Right lobe of liver (tissue), 6 donors: Measurements from ENCODE around the gene ARID5B. TPM values are rescaled to one million over a fixed set of nuclear protein-coding genes. Genes with fewer than 3 reads are reported as not detected.

ENCODE experiments used
- ATAC-seq, 4 donors: fragments of 200-7000 bp; cut with Tn5 transposase; one replicate each; pipeline ENCODE4 v1.9.1; 2020; ENCODE audit warnings: mild to moderate bottlenecking in 4 of 4, moderate library complexity in 4 of 4
- DNase-seq, 3 donors: peaks; one replicate each; pipeline ENCODE4 v3.0.0-alpha.2; 2020
- H3K27ac ChIP-seq, 3 donors: fragments of 200-600 bp; one replicate each; pipeline ENCODE4 v1.8.0; 2022
- H3K27me3 ChIP-seq, 2 donors: fragments of 200-600 bp; one replicate each; pipeline ENCODE4 v1.8.0; 2022
- H3K36me3 ChIP-seq, 4 donors: fragments of 200-600 bp; sonication (generic) in 1 of 4; one replicate each; pipeline versions ENCODE4 v1.5.1 to v1.8.0; 2017 to 2022; ENCODE audit warnings: control low read depth in 1 of 4
- H3K4me1 ChIP-seq, 4 donors: fragments of 200-600 bp; sonication (generic) in 1 of 4; one replicate each; pipeline versions ENCODE4 v1.5.1 to v1.8.0; 2017 to 2022; ENCODE audit warnings: control low read depth in 1 of 4
- H3K4me3 ChIP-seq, 3 donors: fragments of 200-600 bp; one replicate each; pipeline ENCODE4 v1.8.0; 2022
- H3K9me3 ChIP-seq, 4 donors: fragments of 200-600 bp; sonication (generic) in 1 of 4; one replicate each; pipeline versions ENCODE4 v1.5.1 to v1.8.0; 2017 to 2022; ENCODE audit warnings: control low read depth in 1 of 4
- POLR2A ChIP-seq: fragments of 450-650 bp; IDR thresholded peaks from one replicate; pipeline ENCODE4 v1.6.1; 2017; ENCODE audit warnings: antibody characterized with exemption, mild to moderate bottlenecking
- WGBS: methylation state at CpG from one replicate; pipeline ENCODE4 v1.1.6; 2018; ENCODE audit warnings: low coverage, low lambda C conversion rate; ENCODE audit not compliant: insufficient coverage; ENCODE audit errors: missing lambda C conversion rate; 5-methylcytosine and 5-hydroxymethylcytosine counted together
- intact Hi-C, 2 donors: fragments of 100-400 bp; cut with DNase I; formaldehyde crosslinking; loops; one replicate each; pipeline versions ENCODE4 v1.11.2 to v1.14.1; 2022
- total RNA-seq, 6 experiments: library from RNA; depleted of rRNA in 2 of 6; stranded (reverse); fragments of >200 nt in 2 of 6; fragmentation: NEBNext Ultra II Directional in 3 of 6; extraction: Animal tissue kit (Norgen Biotek cat#: 25700) in 3 of 6; gene quantifications; one replicate each; pipeline versions ENCODE4 v1.1.0 to v1.2.4, GENCODE V29; 2016 to 2023
- TF ChIP-seq, protein P1 (sequence below), 4 donors: fragments of 200-600 bp in 3 of 4; fragments of 450-650 bp in 1 of 4; IDR thresholded peaks; one replicate each; pipeline versions ENCODE4 v1.5.1 to v1.8.0; 2016 to 2022; ENCODE audit warnings: antibody characterized with exemption in 4 of 4, mild to moderate bottlenecking in 2 of 4
- donor health status: DM: no; HTN: yes; CAD: no.
- donor health status: DM: no; HTN: no; CAD: no.
- donor health status: DM: no; HTN: no; CAD: no.
- donor health status: DM: no; HTN: yes; CAD: no.
- donor health status: DM: no; HTN: yes; CAD: no.

ARID5B gene
- total RNA-seq, 6 experiments from 2014 or later, result 2.7 to 10.5 (median 5.3) TPM

DNA sequence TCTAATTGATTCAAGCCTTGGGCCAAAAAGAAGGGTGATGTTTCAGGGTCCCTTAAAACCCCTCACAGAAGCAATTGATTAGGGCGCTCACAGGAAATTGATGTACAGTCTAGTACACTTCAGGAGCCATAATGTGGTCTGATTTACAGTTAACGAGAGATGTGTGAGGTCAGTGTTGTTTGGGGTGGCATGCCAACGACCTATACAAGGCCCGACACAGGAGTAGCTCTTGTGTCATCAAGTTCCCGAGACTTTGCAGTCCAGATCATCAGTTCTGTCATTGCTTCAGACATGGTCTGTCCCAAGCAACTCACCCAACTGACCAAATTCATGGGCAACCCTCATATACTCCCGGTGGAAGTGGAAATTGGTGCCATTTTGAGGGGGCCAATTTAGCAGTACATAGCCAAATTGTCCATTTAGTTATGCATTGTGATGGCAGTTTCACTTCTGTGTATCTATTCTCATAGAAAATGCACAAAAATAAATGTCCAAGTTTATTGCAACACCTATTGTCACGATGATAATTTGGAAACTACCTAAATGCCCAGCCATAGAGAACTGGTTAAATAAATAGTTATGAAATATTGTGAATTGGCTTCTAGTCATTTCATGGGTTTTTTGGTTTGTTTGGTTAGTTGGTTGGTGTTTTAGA lies 18.0 kb upstream of the ARID5B start:
- Histone ChIP-seq H3K27me3 (no peaks in the 10 kb centered on the region), H3K9me3 (no peaks in the 10 kb centered on the region), H3K27ac (no peak overlapping the region), H3K4me1 (no peaks in the 10 kb centered on the region), H3K4me3 (no peak overlapping the region), H3K36me3 (no peaks in the 10 kb centered on the region)
- DNase-seq (no peak), ATAC-seq (no peak)
- TF ChIP-seq, protein P1, sequence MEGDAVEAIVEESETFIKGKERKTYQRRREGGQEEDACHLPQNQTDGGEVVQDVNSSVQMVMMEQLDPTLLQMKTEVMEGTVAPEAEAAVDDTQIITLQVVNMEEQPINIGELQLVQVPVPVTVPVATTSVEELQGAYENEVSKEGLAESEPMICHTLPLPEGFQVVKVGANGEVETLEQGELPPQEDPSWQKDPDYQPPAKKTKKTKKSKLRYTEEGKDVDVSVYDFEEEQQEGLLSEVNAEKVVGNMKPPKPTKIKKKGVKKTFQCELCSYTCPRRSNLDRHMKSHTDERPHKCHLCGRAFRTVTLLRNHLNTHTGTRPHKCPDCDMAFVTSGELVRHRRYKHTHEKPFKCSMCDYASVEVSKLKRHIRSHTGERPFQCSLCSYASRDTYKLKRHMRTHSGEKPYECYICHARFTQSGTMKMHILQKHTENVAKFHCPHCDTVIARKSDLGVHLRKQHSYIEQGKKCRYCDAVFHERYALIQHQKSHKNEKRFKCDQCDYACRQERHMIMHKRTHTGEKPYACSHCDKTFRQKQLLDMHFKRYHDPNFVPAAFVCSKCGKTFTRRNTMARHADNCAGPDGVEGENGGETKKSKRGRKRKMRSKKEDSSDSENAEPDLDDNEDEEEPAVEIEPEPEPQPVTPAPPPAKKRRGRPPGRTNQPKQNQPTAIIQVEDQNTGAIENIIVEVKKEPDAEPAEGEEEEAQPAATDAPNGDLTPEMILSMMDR (IDR thresholded peaks at IDR 0.05), result no peak
- TF ChIP-seq POLR2A, result no peak
- intact Hi-C loops, result no loop called here
- WGBS, result 76% methylated on average over 6 of the region's 7 CpGs

DNA sequence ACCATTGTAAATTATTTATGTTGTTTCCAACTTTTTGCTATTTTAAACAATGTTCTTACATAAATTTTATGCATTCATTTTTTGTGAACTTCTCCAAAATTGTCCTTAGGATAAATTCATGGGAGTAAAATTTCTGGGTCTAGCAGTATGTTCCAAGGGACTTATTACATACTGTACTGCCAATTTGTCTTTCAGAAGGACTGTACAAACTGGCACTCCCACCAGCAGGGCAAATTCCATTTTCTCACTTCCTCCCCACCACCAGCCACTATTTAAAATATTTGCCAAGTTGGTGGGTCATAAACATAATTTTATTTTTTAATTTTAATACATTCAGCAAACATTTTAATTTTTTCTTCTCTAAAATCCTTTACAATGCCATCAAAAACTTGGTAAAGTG lies 13.7 kb upstream of the ARID5B start:
- intact Hi-C loops, result no loop called here
- no peak for DNase-seq

DNA sequence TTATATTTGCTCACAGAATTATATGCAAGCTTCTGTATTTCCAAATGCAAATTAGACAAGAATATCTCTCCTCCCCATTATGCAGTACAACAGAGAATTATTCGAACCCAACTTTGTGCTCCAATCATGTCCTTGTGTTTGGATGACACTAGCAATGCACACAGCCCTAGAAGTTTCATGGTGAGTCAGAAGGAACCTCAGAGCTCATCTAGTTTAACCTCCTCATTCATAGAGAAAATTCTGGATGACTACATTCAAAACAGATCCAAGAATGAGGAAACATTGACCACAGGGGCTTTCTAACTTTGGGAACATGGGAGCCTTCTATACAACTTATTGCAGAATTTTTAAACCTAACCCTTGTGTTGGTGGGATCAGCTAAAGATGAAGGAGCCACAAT lies 12.8 kb upstream of the ARID5B start:
- H3K4me1 ChIP-seq, result no peaks in the 10 kb centered on the region
- H3K4me3 ChIP-seq, result no peak overlapping the region
- no peaks in the 10 kb centered on the region for H3K27me3 ChIP-seq
- H3K9me3 ChIP-seq, result no peaks in the 10 kb centered on the region
- H3K27ac ChIP-seq, result no peak overlapping the region
- ATAC-seq (no peak), DNase-seq (no peak)
- H3K36me3 ChIP-seq, result no peaks in the 10 kb centered on the region
- no peak for TF ChIP-seq POLR2A
- TF ChIP-seq, protein P1 (IDR thresholded peaks at IDR 0.05), result no peak
- intact Hi-C loops, result no loop called here
- 63% methylated on average over 1 of the region's 1 CpG for WGBS

More for the DNA sequence above, 13.7 kb upstream of the ARID5B start:
- Histone ChIP-seq H3K4me1 (no peaks in the 10 kb centered on the region), H3K27ac (no peak overlapping the region), H3K36me3 (no peaks in the 10 kb centered on the region), H3K4me3 (no peak overlapping the region), H3K9me3 (no peaks in the 10 kb centered on the region), H3K27me3 (no peaks in the 10 kb centered on the region)
- TF ChIP-seq, protein P1 (IDR thresholded peaks at IDR 0.05), result no peak
- TF ChIP-seq POLR2A, result no peak
- ATAC-seq, result no peak

DNA sequence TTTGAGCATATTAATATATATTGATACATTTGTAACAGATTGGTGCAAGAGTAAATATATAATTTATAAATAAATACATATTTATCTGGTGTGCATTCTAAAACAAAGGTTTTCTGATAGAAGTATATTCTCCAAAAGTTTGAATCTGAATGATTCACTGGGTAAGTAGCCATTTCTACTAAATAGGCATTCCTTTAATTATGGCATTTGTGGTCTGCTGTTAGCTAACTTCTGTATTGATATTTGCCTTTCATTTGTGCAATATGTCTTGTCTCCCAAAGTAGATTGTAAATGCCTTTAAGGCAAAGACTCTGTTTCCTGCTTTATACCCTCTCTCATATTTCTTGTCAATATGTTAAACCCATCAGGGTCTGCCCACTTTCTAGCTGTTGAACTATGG lies 11.1 kb upstream of the ARID5B start:
- DNase-seq (no peak), ATAC-seq (no peak)
- Histone ChIP-seq H3K27me3 (no peaks in the 10 kb centered on the region), H3K27ac (no peak overlapping the region), H3K9me3 (no peaks in the 10 kb centered on the region), H3K36me3 (no peaks in the 10 kb centered on the region), H3K4me1 (no peaks in the 10 kb centered on the region), H3K4me3 (no peak overlapping the region)
- TF ChIP-seq POLR2A, result no peak
- TF ChIP-seq, protein P1 (IDR thresholded peaks at IDR 0.05), result no peak
- intact Hi-C loops, result no loop called here

DNA sequence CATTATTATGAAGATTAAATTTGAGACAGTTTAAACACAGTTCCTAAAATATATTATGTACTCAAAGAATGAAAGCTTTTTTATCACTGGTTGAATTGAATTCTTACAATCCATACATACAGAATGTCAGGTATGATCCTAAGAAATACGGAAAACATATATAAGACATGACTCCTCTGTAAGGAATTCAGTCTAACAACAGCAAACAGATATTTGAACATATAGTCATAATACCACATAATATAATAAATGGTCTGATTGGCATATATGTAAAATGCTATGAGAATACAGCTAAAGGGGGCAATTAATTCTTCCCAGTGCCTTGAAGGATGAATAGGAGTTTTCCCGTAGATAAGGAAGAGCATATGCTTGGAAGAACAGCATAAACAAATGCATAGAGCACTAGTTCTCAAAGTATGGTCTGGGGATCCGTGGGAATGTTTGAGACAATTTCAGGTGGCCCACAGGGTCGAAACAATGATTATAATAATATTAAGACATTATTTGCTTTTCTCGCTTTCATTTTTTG lies 10.6 kb upstream of the ARID5B start:
- no peak overlapping the region for H3K27ac ChIP-seq
- no peaks in the 10 kb centered on the region for H3K4me1 ChIP-seq
- intact Hi-C loops, result no loop called here
- TF ChIP-seq POLR2A, result no peak
- TF ChIP-seq, protein P1 (IDR thresholded peaks at IDR 0.05), result no peak
- no peaks in the 10 kb centered on the region for H3K27me3 ChIP-seq
- ATAC-seq (no peak), DNase-seq (no peak)
- WGBS, result 82% methylated on average over 5 of the region's 5 CpGs
- no peaks in the 10 kb centered on the region for H3K36me3 ChIP-seq
- H3K4me3 ChIP-seq, result no peak overlapping the region
- H3K9me3 ChIP-seq, result no peaks in the 10 kb centered on the region
